WERI-Rb-1 (cell line): ENCODE measurements around the gene WNK2.
A peak's percentile ranks its signal among the peaks of the same experiment; 100 is the strongest.

Experiments used
- DNase-seq: peaks from one replicate; pipeline ENCODE4 v3.0.0-alpha.2; 2020
- H3K27ac ChIP-seq: fragments of 250-450 bp; sonication (Bioruptor Pico); 2 replicates; pipeline ENCODE4 v1.5.1; 2020; ENCODE audit warnings: mild to moderate bottlenecking, moderate library complexity
- H3K27me3 ChIP-seq: fragments of 250-450 bp; sonication (Bioruptor Pico); 2 replicates; pipeline ENCODE4 v1.5.1; 2021; ENCODE audit warnings: mild to moderate bottlenecking, low read depth, moderate library complexity; ENCODE audit not compliant: insufficient read depth, severe bottlenecking
- H3K36me3 ChIP-seq: fragments of 250-450 bp; sonication (Bioruptor Pico); 2 replicates; pipeline ENCODE4 v1.5.1; 2020; ENCODE audit warnings: mild to moderate bottlenecking, moderate library complexity
- H3K4me3 ChIP-seq: 2 replicates; pipeline ENCODE4 v1.5.1; 2011; ENCODE audit warnings: low read depth, mild to moderate bottlenecking, control low read depth, low read length
- H3K9me3 ChIP-seq: fragments of 250-450 bp; sonication (Bioruptor Pico); 2 replicates; pipeline ENCODE4 v1.5.1; 2021; ENCODE audit warnings: mild to moderate bottlenecking, moderate library complexity; ENCODE audit not compliant: severe bottlenecking
- CTCF ChIP-seq: IDR thresholded peaks from 2 replicates; pipeline ENCODE4 v1.5.1; 2011; ENCODE audit warnings: low read depth, mild to moderate bottlenecking, control low read depth, inconsistent platforms, low read length

The WNK2 gene

GRCh38 chr9:93288341-93288740 lies 104.4 kb downstream of the WNK2 start:
- no peak for DNase-seq
- Histone ChIP-seq H3K27me3 (no peaks in the 10 kb centered on the region), H3K27ac (no peak overlapping the region)

GRCh38 chr9:93288891-93289883 lies 105.2 kb downstream of the WNK2 start:
- Histone ChIP-seq H3K9me3 (no peaks in the 10 kb centered on the region), H3K27me3 (no peaks in the 10 kb centered on the region), H3K27ac (no peak overlapping the region), H3K36me3 (no peaks in the 10 kb centered on the region; the same call in 1 of the 2 replicates), H3K4me3 (no peak overlapping the region)
- TF ChIP-seq CTCF: no peak
- no peak for DNase-seq

More at GRCh38 chr9:93288341-93288740, 104.4 kb downstream of the WNK2 start:
- no peaks in the 10 kb centered on the region; the same call in 1 of the 2 replicates for H3K36me3 ChIP-seq
- H3K9me3 ChIP-seq: no peaks in the 10 kb centered on the region
- 0 out of 2 replicates have a peak, but pooled peaks have one; percentile 4 for TF ChIP-seq CTCF
- no peak overlapping the region for H3K4me3 ChIP-seq

- DNase-seq: no peak
- Histone ChIP-seq H3K27me3 (no peaks in the 10 kb centered on the region), H3K4me3 (no peak overlapping the region), H3K9me3 (no peaks in the 10 kb centered on the region), H3K36me3 (no peaks in the 10 kb centered on the region; the same call in 1 of the 2 replicates), H3K27ac (no peak overlapping the region)
- TF ChIP-seq CTCF: no peak
Measured at GRCh38 chr9:93290495-93291434, 106.8 kb downstream of the WNK2 start.

- H3K4me3 ChIP-seq: no peak overlapping the region
- no peak for TF ChIP-seq CTCF
Measured at GRCh38 chr9:93291536-93292287, 107.8 kb downstream of the WNK2 start.

GRCh38 chr9:93292288-93292615 lies 108.3 kb downstream of the WNK2 start:
- Histone ChIP-seq H3K27me3 (no peaks in the 10 kb centered on the region), H3K9me3 (no peaks in the 10 kb centered on the region), H3K4me3 (no peak overlapping the region), H3K27ac (no peak overlapping the region), H3K36me3 (no peaks in the 10 kb centered on the region; the same call in 1 of the 2 replicates)
- DNase-seq: no peak
- no peak for TF ChIP-seq CTCF

More at GRCh38 chr9:93291536-93292287, 107.8 kb downstream of the WNK2 start:
- Histone ChIP-seq H3K27ac (no peak overlapping the region), H3K27me3 (no peaks in the 10 kb centered on the region), H3K9me3 (no peaks in the 10 kb centered on the region), H3K36me3 (no peaks in the 10 kb centered on the region; the same call in 1 of the 2 replicates)
- no peak for DNase-seq
